Bronchial epithelial cell (primary cell): ENCODE measurements around the gene DSCAML1. TPM values are rescaled to one million over a fixed set of nuclear protein-coding genes. Genes with fewer than 3 reads are reported as not detected.

Experiments used
- DNase-seq: peaks from one replicate; pipeline ENCODE4 v3.0.0-alpha.2; 2010; ENCODE audit warnings: low read depth
- FAIRE-seq: peaks from 2 replicates; lab custom pipeline; 2011; peaks lifted over from hg19 to GRCh38; lab: Jason Lieb, UNC
- H3K27me3 ChIP-seq: 2 replicates; pipeline ENCODE4 v1.5.1; 2011; ENCODE audit warnings: low read length; ENCODE audit not compliant: control insufficient read depth, insufficient read depth
- H3K36me3 ChIP-seq: 2 replicates; pipeline ENCODE4 v1.5.1; 2011; ENCODE audit warnings: low read length; ENCODE audit not compliant: control insufficient read depth, insufficient read depth
- H3K4me3 ChIP-seq: 2 replicates; pipeline ENCODE4 v1.5.1; 2011; ENCODE audit warnings: mild to moderate bottlenecking, low read depth, low read length, control low read depth
- total RNA-seq: library from RNA; depleted of rRNA; stranded (reverse); fragments of >200 nt; gene quantifications from 2 replicates; pipeline ENCODE4 v1.2.1, GENCODE V29; 2014
- TF ChIP-seq, protein P1 (sequence below): IDR thresholded peaks from 2 replicates; pipeline ENCODE4 v1.5.1; 2011; ENCODE audit warnings: mild to moderate bottlenecking, moderate library complexity, low read length, control low read depth, inconsistent platforms; ENCODE audit not compliant: insufficient read depth, severe bottlenecking

Gene DSCAML1
- total RNA-seq, 1 donor from 2014 or later = under 0.01 TPM

DNA sequence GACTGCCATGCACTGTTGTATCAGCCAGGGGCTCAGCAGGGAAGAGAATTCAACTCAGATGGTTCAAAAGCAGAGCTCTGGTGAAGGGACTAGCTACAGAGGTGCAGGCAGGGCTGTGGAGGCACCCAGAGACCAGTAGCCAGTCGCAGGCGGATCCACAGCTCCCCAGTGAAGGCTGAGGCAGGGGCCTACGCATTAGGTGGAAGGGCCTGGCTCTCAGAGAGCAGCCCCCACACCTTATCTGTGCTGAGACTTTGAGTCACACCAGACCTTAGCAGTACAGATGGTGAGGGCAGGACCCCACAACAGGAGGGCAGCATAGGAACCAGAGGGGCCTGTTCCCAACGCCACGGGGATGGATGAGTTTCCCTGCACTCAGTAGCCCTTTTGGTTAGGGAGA lies 189.6 kb downstream of the DSCAML1 start:
- Histone ChIP-seq H3K36me3 (no peaks in the 10 kb centered on the region), H3K27me3 (no peaks in the 10 kb centered on the region), H3K4me3 (no peak overlapping the region)
- no peak for DNase-seq
- FAIRE-seq = no peak
- TF ChIP-seq, protein P1, sequence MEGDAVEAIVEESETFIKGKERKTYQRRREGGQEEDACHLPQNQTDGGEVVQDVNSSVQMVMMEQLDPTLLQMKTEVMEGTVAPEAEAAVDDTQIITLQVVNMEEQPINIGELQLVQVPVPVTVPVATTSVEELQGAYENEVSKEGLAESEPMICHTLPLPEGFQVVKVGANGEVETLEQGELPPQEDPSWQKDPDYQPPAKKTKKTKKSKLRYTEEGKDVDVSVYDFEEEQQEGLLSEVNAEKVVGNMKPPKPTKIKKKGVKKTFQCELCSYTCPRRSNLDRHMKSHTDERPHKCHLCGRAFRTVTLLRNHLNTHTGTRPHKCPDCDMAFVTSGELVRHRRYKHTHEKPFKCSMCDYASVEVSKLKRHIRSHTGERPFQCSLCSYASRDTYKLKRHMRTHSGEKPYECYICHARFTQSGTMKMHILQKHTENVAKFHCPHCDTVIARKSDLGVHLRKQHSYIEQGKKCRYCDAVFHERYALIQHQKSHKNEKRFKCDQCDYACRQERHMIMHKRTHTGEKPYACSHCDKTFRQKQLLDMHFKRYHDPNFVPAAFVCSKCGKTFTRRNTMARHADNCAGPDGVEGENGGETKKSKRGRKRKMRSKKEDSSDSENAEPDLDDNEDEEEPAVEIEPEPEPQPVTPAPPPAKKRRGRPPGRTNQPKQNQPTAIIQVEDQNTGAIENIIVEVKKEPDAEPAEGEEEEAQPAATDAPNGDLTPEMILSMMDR = no peak

DNA sequence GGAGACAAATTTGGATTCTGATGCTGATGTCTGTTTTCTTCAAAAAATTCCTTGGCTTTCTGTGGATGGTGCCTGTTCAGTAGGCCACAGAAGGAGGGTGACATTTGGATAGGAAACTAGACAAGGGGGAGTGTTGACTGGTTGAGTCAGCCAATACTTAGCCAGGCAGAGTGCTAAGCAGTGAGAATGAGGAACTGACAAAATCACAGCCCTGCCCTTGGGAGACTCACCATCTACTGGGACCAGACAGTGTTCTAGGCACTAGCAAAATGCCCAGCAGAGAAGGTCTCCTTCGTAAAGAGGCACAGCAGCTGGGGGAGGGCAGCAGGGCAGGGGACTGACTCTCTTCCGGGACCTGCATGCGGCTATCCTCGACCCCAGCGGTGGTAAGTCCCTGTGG lies 190.2 kb downstream of the DSCAML1 start:
- FAIRE-seq = no peak
- no peak for DNase-seq
- Histone ChIP-seq H3K4me3 (no peak overlapping the region), H3K27me3 (no peaks in the 10 kb centered on the region), H3K36me3 (no peaks in the 10 kb centered on the region)
- TF ChIP-seq, protein P1 = no peak

DNA sequence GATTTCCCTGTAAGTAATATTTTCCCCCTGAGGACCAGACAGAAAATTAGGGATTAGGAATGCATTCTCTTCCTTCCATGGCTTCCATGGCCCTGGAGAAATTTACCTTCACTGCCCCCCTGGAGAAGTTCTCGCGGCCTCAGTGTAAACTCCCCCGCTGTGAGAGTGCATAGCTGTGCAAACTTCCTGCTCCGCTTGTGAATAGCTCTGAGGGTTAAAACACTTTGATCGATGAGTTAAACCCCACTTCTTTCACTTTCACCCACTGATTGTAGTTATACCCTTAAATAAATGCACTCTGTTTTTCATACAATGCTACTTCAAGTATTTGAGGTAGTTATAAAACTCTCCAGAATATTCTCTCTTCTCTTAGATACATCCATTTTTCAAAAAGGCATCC lies 190.8 kb downstream of the DSCAML1 start:
- no peak overlapping the region for H3K4me3 ChIP-seq
- TF ChIP-seq, protein P1 = no peak
- H3K36me3 ChIP-seq = no peaks in the 10 kb centered on the region
- no peaks in the 10 kb centered on the region for H3K27me3 ChIP-seq
- FAIRE-seq (no peak), DNase-seq (no peak)

DNA sequence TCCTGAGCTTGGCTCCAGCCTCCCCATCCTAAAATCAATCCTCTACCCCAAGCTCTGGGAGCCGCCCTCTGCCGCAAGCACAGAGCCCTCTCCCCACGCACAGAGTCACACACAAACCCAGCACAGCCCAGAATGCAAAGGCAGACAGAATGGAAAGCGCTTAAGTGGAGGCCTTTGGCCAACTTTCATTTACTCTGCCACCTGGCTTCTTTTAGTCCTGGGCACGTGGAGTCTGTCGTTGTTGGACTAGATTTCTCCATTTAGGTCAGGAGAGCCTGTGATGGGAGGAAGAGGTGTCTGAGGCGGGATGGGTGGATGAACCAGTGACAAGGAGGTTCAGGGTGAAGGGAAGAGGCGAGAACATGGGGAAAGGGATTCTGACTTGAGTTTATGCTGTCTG lies 191.7 kb downstream of the DSCAML1 start:
- Histone ChIP-seq H3K36me3 (no peaks in the 10 kb centered on the region), H3K27me3 (no peaks in the 10 kb centered on the region), H3K4me3 (no peak overlapping the region)
- DNase-seq (no peak), FAIRE-seq (peak; percentile 47)
- TF ChIP-seq, protein P1 = no peak

DNA sequence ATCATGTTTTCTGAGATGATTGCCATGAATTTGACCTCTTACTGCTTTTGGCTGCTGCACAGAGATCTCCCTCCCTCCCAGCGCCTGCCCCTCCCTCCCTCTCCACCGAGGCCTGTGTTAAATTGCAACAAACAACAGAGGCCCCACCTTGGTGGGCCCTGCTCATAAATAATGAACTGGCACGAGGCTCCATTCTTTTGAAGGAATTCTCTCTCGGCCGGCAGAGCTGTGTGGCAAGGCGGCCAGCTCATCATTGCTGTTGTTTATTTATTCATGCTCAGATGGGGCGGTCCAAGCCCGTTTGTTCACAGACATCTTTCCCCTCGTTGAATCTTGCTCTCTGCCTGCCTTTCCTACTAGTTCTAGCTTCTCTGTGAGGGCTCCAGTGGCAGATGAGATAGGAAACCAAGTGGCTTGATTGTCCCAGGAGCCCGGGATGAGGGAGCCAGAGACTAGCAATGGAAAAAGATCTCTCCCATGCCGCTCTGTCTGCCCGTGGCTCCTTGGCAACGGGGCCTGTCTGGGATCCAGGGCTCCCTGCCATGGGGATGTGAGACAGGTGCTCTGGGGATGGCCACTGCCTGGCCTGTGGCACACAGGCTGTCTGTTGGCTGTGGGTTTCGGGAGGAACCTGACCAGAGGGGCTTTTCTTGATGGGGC lies 192.6 kb downstream of the DSCAML1 start:
- no peak overlapping the region for H3K4me3 ChIP-seq
- H3K27me3 ChIP-seq = no peaks in the 10 kb centered on the region
- FAIRE-seq = no peak
- H3K36me3 ChIP-seq = no peaks in the 10 kb centered on the region
- TF ChIP-seq, protein P1 = no peak
- no peak for DNase-seq

DNA sequence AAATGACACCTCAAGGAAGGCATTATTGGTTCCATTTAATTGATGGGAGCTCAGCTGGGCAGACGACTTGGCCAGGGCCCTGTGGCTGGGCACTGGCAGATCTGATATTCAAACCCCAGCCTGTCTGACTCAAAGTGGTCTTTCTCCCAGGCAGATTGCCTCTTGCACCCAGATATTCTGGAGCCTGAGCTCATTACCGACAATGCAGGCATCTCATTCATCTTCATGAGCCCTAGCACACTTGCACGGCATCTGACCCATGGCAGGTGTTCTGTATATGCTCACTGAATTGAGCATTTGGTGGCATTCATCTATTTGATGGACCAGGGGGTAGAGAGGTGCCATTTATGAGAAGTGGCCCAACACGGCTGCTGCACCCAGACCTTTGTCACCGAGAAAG lies 193.1 kb downstream of the DSCAML1 start:
- Histone ChIP-seq H3K4me3 (no peak overlapping the region), H3K36me3 (no peaks in the 10 kb centered on the region), H3K27me3 (no peaks in the 10 kb centered on the region)
- no peak for FAIRE-seq
- no peak for DNase-seq
- TF ChIP-seq, protein P1 = no peak
